22Rv1 (cell line): ENCODE results near the gene CFAP119.

Experiments
- CTCF ChIP-seq: fragments of 450-650 bp; IDR thresholded peaks from 2 replicates; pipeline ENCODE4 v1.5.1; 2017; ENCODE audit warnings: mild to moderate bottlenecking
- ZFX ChIP-seq: fragments of 450-650 bp; IDR thresholded peaks from 2 replicates; pipeline ENCODE4 v1.6.1; 2017; ENCODE audit warnings: antibody characterized with exemption, borderline replicate concordance

- TF ChIP-seq CTCF (no peak), ZFX (no peak)
Observed at GRCh38 chr16:30720694-30721093, 41.2 kb downstream of the CFAP119 start.
